ENCODE results near the gene NRCAM.

The NRCAM gene

GRCh38 chr7:108244110-108244509, 212.1 kb downstream of the NRCAM start:
- TF ChIP-seq CTCF (conservative IDR thresholded peaks at IDR 0.05; ENCODE audit: low read depth), result no peak

GRCh38 chr7:108239501-108240225, 216.6 kb downstream of the NRCAM start:
- CTCF ChIA-PET, result interaction anchor here (0.8 kb wide), 1 partner anchor 33 kb away, joined by 4 read pairs; no protein-coding TSS in a partner anchor
- TF ChIP-seq CTCF (conservative IDR thresholded peaks at IDR 0.05; ENCODE audit: low read depth), result no peak
- H3K27ac ChIP-seq, result no peak overlapping the region
- DNase-seq (ENCODE audit: low spot score), result no peak
- POLR2A ChIA-PET (ENCODE audit: low non-redundant PET), result no interaction called here

More at GRCh38 chr7:108244110-108244509, 212.1 kb downstream of the NRCAM start:
- CTCF ChIA-PET, result interaction anchor here (0.7 kb wide), 1 partner anchor 37 kb away, joined by 3 read pairs; no protein-coding TSS in a partner anchor
- no peak for DNase-seq (ENCODE audit: low spot score)
- POLR2A ChIA-PET (ENCODE audit: low non-redundant PET), result no interaction called here
- H3K27ac ChIP-seq, result no peak overlapping the region

GRCh38 chr7:108236681-108237415, 219.4 kb downstream of the NRCAM start:
- CTCF ChIA-PET, result interaction anchor here (0.6 to 0.7 kb wide), 2 partner anchors 191 to 231 kb away, joined by 3 to 6 read pairs; no protein-coding TSS in a partner anchor
- no peak for DNase-seq (ENCODE audit: low spot score)
- POLR2A ChIA-PET (ENCODE audit: low non-redundant PET), result no interaction called here
- H3K27ac ChIP-seq, result no peak overlapping the region
- no peak for TF ChIP-seq CTCF (conservative IDR thresholded peaks at IDR 0.05; ENCODE audit: low read depth)

- no peak for DNase-seq (ENCODE audit: low spot score)
- POLR2A ChIA-PET (ENCODE audit: low non-redundant PET), result no interaction called here
- CTCF ChIA-PET, result interaction anchor here (0.6 kb wide), 1 partner anchor 8 kb away, joined by 3 read pairs; no protein-coding TSS in a partner anchor
- H3K27ac ChIP-seq, result no peak overlapping the region
- no peak for TF ChIP-seq CTCF (conservative IDR thresholded peaks at IDR 0.05; ENCODE audit: low read depth)
Measured at GRCh38 chr7:108235451-108236061, 220.7 kb downstream of the NRCAM start.

- DNase-seq (ENCODE audit: low spot score), result no peak
- CTCF ChIA-PET, result no interaction called here
- TF ChIP-seq CTCF (conservative IDR thresholded peaks at IDR 0.05; ENCODE audit: low read depth), result no peak
- no peak overlapping the region for H3K27ac ChIP-seq
- POLR2A ChIA-PET (ENCODE audit: low non-redundant PET), result no interaction called here
Measured at GRCh38 chr7:108234971-108235450, 221.2 kb downstream of the NRCAM start.

- TF ChIP-seq CTCF (conservative IDR thresholded peaks at IDR 0.05; ENCODE audit: low read depth), result no peak
- no peak for DNase-seq (ENCODE audit: low spot score)
- ChIA-PET CTCF (no interaction called here), POLR2A (ENCODE audit: low non-redundant PET) (no interaction called here)
- no peak overlapping the region for H3K27ac ChIP-seq
Measured at GRCh38 chr7:108234281-108234680, 222.0 kb downstream of the NRCAM start.

All from RWPE1 (cell line).